ENCODE results near the gene SPATA1.

DNA sequence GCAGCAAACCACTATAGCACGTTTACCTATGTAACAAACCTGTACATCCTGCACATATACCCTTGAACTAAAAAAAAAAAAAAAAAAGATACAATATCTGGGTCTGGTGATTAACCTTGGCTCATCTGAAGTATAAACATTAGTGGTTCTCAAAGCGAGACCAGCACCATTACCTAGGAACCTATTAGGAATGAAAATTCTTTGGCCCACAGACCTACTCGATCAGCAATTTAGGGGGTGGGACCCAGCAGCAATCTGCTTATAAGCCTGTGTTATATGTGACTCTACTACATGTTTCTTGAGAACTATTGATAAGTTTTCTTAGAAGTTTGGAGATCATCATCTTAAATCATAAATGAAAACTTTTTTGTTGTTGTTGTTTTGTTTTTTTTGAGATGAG, 9.7 kb upstream of the SPATA1 start:
- no peak for TF ChIP-seq CTCF (conservative IDR thresholded peaks at IDR 0.05; ENCODE audit: low read depth, low read length)
- no peak for TF ChIP-seq SMC3 (IDR thresholded peaks at IDR 0.05; ENCODE audit: low read depth, low read length)
- no peak for TF ChIP-seq MAFK (IDR thresholded peaks at IDR 0.05; ENCODE audit: low read depth, low read length)
- TF ChIP-seq POLR2A (IDR thresholded peaks at IDR 0.05; ENCODE audit: low read depth, low read length) = no peak
- TF ChIP-seq RAD21 (IDR thresholded peaks at IDR 0.05; ENCODE audit: low read length) = no peak
- TF ChIP-seq CHD1 (IDR thresholded peaks at IDR 0.05; ENCODE audit: low read depth, low read length) = no peak
- no peak for TF ChIP-seq ELK1 (IDR thresholded peaks at IDR 0.05; ENCODE audit: borderline replicate concordance, low read depth, low read length)
- no peak for TF ChIP-seq MAZ (IDR thresholded peaks at IDR 0.05; ENCODE audit: borderline replicate concordance, low read depth, low read length)
- no peak for TF ChIP-seq MXI1 (IDR thresholded peaks at IDR 0.05; ENCODE audit: borderline replicate concordance, low read depth, low read length)
- no peak for TF ChIP-seq BHLHE40 (IDR thresholded peaks at IDR 0.05; ENCODE audit: low read depth, low read length)
- TF ChIP-seq RFX5 (IDR thresholded peaks at IDR 0.05; ENCODE audit: low read depth, low read length) = no peak
- TF ChIP-seq CEBPB (IDR thresholded peaks at IDR 0.05; ENCODE audit: low read depth, low read length) = no peak
- no peak for TF ChIP-seq RCOR1 (IDR thresholded peaks at IDR 0.05; ENCODE audit: insufficient replicate concordance, low read length)
